Astrocyte of the spinal cord (primary cell): ENCODE measurements around the gene SARS1.
"Not testable (repeated sequence)": the region's sequence is repeated elsewhere in the genome, so short reads cannot be mapped to it uniquely, and the experiment has no call there.

Experiments
- DNase-seq: peaks from one replicate; pipeline ENCODE4 v3.0.0; 2011; ENCODE audit warnings: low read depth, low spot score
- H3K4me3 ChIP-seq: 2 replicates; pipeline ENCODE4 v1.5.1; 2011; ENCODE audit warnings: low read depth, mild to moderate bottlenecking, low read length, moderate library complexity
- CTCF ChIP-seq: IDR thresholded peaks from 2 replicates; pipeline ENCODE4 v1.5.1; 2012; ENCODE audit warnings: low read depth, mild to moderate bottlenecking, low read length, inconsistent platforms
- in situ Hi-C: cut with HindIII; loops from 2 replicates; pipeline ENCODE4 v1.10.0; 2017; ENCODE audit warnings: low sequenced_read_pairs

SARS1 gene

GRCh38 chr1:109281680-109282496 is 68.2 kb downstream of the SARS1 start:
- in situ Hi-C loops: no loop called here
- DNase-seq: no peak
- no peak for TF ChIP-seq CTCF
- peak overlapping the region; percentile 88 for H3K4me3 ChIP-seq

- DNase-seq: no peak
- peak overlapping the region; percentile 88 for H3K4me3 ChIP-seq
- in situ Hi-C loops: no loop called here
- TF ChIP-seq CTCF: no peak
Observed at GRCh38 chr1:109282497-109282951, 68.8 kb downstream of the SARS1 start.

- peak; percentile 75 for TF ChIP-seq CTCF
- H3K4me3 ChIP-seq: peak within 1 kb of the TSS; percentile 88
- in situ Hi-C loops: no loop called here
- peak; percentile 97 for DNase-seq
Observed at GRCh38 chr1:109282952-109283747, 69.4 kb downstream of the SARS1 start, which contains the start of gene PSRC1. TSS of gene PSRC1 (minus strand) at chr1:109283145.

GRCh38 chr1:109283748-109284600 is 70.3 kb downstream of the SARS1 start:
- H3K4me3 ChIP-seq: peak overlapping the region; percentile 88
- in situ Hi-C loops: no loop called here
- DNase-seq: peak; percentile 22
- no peak for TF ChIP-seq CTCF

- DNase-seq, in situ Hi-C loops, H3K4me3 ChIP-seq: not testable (repeated sequence)
Observed at GRCh38 chr1:109286762-109287161, 73.0 kb downstream of the SARS1 start.
